ENCODE data around the gene BTBD3.

- no peak for TF ChIP-seq CTCF (IDR thresholded peaks at IDR 0.05)
- no peak for TF ChIP-seq POLR2A (IDR thresholded peaks at IDR 0.05)
Measured at GRCh38 chr20:11926292-11926998, 8.8 kb downstream of the BTBD3 start.

Measured in testis (tissue), 2 donors.